Measurements from ENCODE around the gene AGBL1. TPM values are rescaled to one million over a fixed set of nuclear protein-coding genes. Genes with fewer than 3 reads are reported as not detected.

The AGBL1 gene
- polyA plus RNA-seq, 1 donor from 2014 or later: not detected

DNA sequence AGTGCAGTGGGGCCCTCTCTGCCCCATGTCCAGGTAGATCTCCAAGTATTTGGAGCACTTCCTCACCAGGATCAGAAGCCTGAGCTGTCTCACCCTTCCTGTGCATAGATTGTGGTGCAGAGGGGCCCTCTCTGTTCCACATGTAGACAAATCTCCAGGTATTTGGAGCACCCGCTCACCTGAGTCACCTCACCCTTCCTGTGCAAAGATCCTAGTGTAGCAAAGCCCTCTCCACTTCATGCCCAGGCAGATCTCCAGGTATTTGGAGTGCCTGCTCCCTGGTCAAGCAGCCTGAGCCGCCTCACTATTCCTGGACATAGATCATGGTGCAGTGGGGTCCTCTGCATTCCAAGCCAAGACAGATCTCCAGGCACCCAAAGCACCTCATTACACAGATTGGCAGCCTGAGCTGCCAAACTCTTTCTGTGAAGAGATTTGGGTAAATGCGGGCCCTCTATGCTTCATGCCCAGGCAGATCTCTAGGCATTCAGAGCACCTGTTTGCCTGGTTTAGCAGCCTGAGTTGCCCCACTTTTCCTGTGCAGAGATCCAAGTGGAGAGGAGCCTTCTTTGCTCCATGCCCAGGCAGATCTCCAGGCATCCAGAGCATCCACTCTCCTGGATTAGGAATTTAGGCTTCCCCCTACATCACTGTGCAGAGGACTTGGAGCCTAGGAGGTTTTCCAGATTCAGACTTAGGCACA lies 249.8 kb downstream of the AGBL1 start:
- Mint-ChIP-seq H3K9me3 (peaks cover 0 to 19% (median 11%) of the 10 kb centered on the region in 3 donors), H3K4me3 (no peak overlapping the region), H3K27me3 (peaks cover 1% of the 10 kb centered on the region), H3K27ac (no peak overlapping the region), H3K4me1 (no peaks in the 10 kb centered on the region), H3K36me3 (no peaks in the 10 kb centered on the region)

DNA sequence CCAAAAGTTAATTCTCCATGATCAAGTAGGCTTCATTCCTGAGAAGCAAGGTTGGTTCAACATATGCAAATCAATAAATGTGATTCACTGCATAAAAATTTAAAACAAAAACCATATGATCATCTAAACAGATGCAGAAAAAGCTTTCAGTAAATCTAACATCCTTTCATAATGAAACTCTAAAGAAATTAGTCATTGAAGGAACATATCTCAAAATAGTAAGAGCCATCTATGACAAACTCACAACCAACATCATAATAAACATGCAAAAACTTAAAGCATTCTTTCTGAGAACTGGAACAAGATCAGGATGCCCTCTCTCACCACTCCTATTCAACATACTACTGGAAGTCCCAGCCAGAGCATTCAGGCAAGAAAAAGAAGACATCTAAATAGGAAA lies 254.1 kb downstream of the AGBL1 start:
- no peaks in the 10 kb centered on the region for H3K4me1 Mint-ChIP-seq
- H3K27ac Mint-ChIP-seq: no peak overlapping the region
- H3K27me3 Mint-ChIP-seq: no peaks in the 10 kb centered on the region
- no peaks in the 10 kb centered on the region for H3K36me3 Mint-ChIP-seq
- no peak overlapping the region for H3K4me3 Mint-ChIP-seq
- H3K9me3 Mint-ChIP-seq: peaks cover 2 to 16% (median 10%) of the 10 kb centered on the region in 3 donors

DNA sequence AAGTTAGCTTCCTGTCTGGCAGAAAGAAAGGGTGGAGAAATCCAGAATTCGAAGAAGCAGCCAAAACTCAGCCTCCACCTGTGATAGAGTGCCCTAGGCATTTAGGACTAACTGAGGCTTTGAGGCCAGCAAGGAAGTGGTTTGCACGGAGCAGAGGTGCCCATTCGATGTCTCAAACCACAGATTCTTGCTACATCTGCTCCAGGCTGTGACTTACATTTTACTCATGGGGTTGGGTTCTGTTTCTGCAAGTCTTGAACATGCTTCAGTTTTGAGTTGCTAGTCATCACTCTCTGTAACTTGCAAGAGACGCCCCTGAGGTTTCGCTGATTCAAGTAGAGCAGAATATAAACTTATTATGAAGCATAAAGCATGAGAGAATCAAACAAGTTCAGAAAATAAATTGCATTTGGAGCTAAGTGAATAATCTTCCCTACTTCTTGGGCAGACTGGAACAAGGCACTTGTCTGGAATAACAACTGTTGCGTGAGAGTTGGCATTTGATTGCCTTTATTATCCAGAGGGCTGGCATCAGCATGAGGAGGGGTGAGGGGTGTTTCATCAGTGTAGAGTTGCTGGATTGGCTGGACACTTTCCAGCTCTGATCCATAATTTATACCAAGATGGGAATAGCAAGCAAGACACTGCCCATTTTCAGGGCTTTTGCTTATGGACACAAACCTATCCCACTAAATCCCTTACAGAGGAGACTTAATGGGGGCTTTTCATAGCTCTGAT lies 256.5 kb downstream of the AGBL1 start:
- Mint-ChIP-seq H3K36me3 (no peaks in the 10 kb centered on the region), H3K4me3 (no peak overlapping the region), H3K27ac (no peak overlapping the region), H3K27me3 (no peaks in the 10 kb centered on the region), H3K9me3 (peaks cover 2 to 19% (median 8%) of the 10 kb centered on the region in 3 donors), H3K4me1 (no peaks in the 10 kb centered on the region)

DNA sequence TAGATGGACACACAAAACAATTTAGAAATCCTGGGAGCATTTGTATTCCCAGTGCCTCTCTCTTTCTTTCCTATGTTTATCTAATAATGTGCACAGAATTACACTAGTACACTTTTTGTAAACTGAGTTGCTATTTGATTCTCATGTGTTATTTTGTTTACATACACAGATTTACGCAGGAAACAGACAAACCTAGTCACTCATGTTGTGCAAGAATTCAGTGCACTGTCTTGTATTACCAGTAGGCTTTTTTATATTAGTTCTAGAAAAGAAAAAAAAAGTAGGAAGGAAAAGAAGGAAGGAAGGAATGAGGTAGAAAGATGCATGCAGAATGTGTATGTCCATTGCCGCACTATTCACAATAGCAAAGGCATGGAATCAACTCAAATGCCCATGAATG lies 257.4 kb downstream of the AGBL1 start:
- Mint-ChIP-seq H3K9me3 (peaks cover 2 to 12% (median 8%) of the 10 kb centered on the region in 3 donors), H3K4me3 (no peak overlapping the region), H3K36me3 (no peaks in the 10 kb centered on the region), H3K27me3 (no peaks in the 10 kb centered on the region), H3K4me1 (no peaks in the 10 kb centered on the region), H3K27ac (no peak overlapping the region)

DNA sequence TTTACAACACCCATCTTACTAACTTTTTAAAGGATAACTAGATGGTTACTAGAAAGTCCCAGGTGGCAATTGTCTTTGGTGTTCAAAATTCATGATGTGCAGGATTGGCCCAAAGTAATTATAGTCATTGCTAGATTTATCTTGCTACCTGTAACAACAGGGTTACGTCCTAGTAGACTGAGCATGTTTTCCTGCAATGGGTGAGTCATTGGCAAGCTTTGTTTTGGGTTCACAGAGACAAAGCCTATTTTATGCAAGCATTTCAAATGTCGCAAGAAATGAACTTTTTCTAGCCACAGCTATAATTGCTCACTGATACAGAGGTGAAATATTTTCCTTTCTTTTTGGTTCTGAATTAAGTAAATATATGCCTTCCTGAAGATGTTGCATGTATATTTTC lies 267.6 kb downstream of the AGBL1 start:
- Mint-ChIP-seq H3K4me1 (no peaks in the 10 kb centered on the region), H3K27ac (no peak overlapping the region), H3K27me3 (no peaks in the 10 kb centered on the region), H3K4me3 (no peak overlapping the region), H3K9me3 (peaks cover 0 to 5% (median 2%) of the 10 kb centered on the region in 3 donors), H3K36me3 (no peaks in the 10 kb centered on the region)

DNA sequence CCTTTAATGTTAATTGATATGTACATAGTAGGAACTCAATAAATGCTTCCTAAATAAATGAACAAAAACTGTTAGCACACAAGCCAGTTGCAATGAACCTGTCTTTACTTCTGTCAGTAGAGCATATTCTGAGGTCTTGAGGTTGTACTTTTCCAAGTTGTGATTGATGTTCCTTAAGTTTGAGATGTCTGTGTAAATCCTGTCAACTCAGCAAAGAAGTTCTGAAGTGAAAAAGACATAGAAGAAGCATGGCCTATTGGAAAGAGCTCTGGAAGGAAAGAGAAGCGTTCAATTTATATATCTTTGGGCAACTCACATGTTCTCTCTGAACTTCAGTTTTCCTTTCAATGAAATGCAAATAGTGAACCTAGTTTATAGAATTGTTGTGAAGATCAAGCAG lies 269.9 kb downstream of the AGBL1 start:
- H3K9me3 Mint-ChIP-seq: peaks cover 2 to 5% (median 2%) of the 10 kb centered on the region in 3 donors
- no peaks in the 10 kb centered on the region for H3K27me3 Mint-ChIP-seq
- H3K4me3 Mint-ChIP-seq: no peak overlapping the region
- H3K4me1 Mint-ChIP-seq: no peaks in the 10 kb centered on the region
- H3K27ac Mint-ChIP-seq: no peak overlapping the region
- H3K36me3 Mint-ChIP-seq: no peaks in the 10 kb centered on the region

DNA sequence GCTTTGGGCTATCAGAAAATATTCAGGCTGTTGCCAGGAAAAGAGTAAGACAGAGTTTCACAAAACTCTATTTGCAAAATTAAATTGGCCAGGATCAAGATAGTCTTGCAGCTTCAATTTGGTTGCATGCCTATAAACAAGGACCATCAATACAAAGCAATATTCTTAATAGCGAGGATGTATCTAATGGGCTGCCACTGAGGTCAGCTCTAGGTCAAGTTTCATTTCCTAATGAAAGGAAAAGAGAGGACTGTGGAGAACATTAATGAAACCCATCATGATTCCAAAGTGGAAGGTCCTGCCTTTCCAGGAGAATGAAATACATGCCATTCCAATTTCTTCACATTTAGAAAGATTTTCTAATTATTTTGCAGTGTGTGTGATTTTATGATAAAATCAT lies 273.5 kb downstream of the AGBL1 start:
- Mint-ChIP-seq H3K4me1 (no peaks in the 10 kb centered on the region), H3K9me3 (peaks cover 0 to 10% (median 3%) of the 10 kb centered on the region in 3 donors), H3K27me3 (no peaks in the 10 kb centered on the region), H3K27ac (no peak overlapping the region), H3K36me3 (no peaks in the 10 kb centered on the region), H3K4me3 (no peak overlapping the region)

DNA sequence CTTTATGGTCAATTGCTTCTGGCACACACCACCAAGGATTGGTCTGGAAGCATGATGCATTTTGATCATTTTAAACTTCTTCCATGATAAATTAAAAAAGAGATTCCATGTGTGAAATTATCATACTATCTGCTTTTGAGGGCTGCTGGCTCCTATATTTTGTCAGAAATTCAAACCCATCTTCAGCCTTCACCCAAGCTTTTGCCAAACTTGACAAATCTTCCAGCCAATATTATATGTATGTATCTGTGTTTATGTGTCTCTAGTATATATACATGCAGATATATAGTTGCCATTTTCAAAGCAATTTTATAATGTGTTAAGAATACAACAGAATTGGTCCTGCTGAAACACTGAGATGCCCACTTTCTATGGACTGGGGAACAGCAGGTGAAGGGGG lies 275.7 kb downstream of the AGBL1 start:
- Mint-ChIP-seq H3K36me3 (no peaks in the 10 kb centered on the region), H3K27ac (no peak overlapping the region), H3K27me3 (no peaks in the 10 kb centered on the region), H3K9me3 (peaks cover 0 to 5% (median 3%) of the 10 kb centered on the region in 3 donors), H3K4me3 (no peak overlapping the region), H3K4me1 (no peaks in the 10 kb centered on the region)

DNA sequence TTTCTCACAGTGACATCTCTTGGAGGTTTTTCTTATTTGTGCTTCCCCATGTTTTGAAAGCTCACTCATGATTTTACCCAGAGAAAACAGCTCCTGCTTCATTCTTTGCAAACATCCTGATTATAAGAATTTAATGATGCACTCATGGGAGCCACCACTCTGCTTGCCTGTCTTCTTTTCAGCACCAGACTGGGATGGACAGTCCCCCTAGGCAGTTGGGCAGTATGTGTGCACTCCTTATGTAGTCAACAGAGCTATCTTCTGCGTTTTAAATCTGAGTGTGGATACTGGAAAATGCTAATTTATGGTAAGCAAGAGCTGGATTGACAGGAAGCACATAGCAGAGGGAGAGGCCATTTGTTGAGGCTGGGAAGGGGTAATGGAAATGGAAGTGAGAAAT lies 276.1 kb downstream of the AGBL1 start:
- Mint-ChIP-seq H3K4me3 (no peak overlapping the region), H3K27ac (peak overlapping the region in 1 of 3 donors; percentile 58), H3K9me3 (peaks cover 0 to 5% (median 3%) of the 10 kb centered on the region in 3 donors), H3K36me3 (no peaks in the 10 kb centered on the region), H3K27me3 (no peaks in the 10 kb centered on the region), H3K4me1 (no peaks in the 10 kb centered on the region)

DNA sequence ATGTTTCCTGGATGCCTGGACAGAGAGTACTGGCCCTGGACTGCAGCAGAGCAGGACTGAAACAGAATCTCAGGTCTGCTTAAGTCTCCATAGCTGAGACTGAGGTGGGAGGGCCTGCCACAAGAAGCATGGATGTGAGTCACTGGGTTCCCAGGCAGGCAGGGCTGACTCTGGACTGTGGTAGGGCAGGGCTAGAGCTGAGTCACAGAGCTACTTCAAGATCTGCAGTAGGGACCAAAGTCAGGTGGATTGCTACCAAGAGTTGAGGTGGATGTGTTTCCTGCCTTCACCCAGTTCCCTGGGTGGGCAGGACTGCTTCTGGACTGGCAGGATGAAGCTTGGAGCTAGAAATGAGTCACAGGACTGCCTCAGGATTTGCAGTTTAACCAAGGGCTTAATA lies 282.9 kb downstream of the AGBL1 start:
- Mint-ChIP-seq H3K36me3 (no peaks in the 10 kb centered on the region), H3K4me1 (no peaks in the 10 kb centered on the region), H3K4me3 (no peak overlapping the region), H3K9me3 (peaks cover 4 to 15% (median 5%) of the 10 kb centered on the region in 3 donors), H3K27ac (no peak overlapping the region), H3K27me3 (no peaks in the 10 kb centered on the region)

DNA sequence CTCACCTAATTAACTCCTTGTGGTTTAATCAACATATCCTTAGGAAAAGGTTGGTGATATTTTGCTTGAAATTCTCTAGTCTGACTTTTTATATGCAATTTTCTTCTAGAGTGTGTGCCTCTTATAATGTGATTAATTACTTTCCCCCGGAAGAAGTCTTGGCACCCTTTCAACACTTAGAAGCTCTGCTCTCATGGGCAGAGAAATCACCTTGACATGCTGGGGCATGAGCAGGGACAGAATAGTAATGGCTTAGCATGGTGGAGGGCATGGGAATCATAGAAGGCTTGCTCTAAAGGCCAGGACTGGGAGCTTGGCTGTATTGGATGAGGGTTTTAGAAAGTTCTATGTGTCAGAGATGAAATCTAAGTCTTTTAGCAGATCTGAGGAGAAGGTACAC lies 293.5 kb downstream of the AGBL1 start:
- Mint-ChIP-seq H3K4me3 (no peak overlapping the region), H3K27ac (no peak overlapping the region), H3K36me3 (no peaks in the 10 kb centered on the region), H3K27me3 (no peaks in the 10 kb centered on the region), H3K9me3 (peaks cover 4 to 32% (median 12%) of the 10 kb centered on the region in 3 donors), H3K4me1 (no peaks in the 10 kb centered on the region)

DNA sequence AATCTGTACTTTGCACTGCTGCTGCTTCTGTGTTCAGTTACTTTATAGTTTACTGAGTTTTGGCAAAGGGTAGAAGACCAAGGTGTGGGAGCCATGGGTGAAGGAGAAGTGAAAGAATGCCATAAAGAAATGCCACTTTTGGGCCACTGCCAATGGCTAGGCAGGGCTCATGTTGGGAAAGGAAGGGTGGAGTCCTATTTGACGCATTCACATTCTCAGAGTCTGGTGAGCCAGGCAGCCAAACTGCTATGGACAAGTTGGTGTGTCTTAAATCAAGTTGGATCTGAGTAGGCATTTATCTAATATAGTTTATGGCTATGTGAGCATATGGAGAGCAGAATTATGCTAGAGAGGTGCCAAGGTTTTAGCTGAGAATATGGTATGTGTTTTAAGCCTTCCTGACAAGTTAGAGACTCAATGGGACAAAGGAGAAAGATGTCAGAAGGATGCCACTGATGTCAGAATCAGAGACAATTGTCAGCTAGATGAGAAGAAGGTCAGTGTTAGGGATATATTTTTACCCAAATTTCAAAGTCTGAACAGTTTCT lies 296.1 kb downstream of the AGBL1 start:
- H3K36me3 Mint-ChIP-seq: no peaks in the 10 kb centered on the region
- H3K4me1 Mint-ChIP-seq: no peaks in the 10 kb centered on the region
- H3K27me3 Mint-ChIP-seq: no peaks in the 10 kb centered on the region
- peaks cover 2 to 20% (median 10%) of the 10 kb centered on the region in 3 donors for H3K9me3 Mint-ChIP-seq
- H3K4me3 Mint-ChIP-seq: no peak overlapping the region
- H3K27ac Mint-ChIP-seq: peak overlapping the region in 1 of 3 donors; percentile 33

DNA sequence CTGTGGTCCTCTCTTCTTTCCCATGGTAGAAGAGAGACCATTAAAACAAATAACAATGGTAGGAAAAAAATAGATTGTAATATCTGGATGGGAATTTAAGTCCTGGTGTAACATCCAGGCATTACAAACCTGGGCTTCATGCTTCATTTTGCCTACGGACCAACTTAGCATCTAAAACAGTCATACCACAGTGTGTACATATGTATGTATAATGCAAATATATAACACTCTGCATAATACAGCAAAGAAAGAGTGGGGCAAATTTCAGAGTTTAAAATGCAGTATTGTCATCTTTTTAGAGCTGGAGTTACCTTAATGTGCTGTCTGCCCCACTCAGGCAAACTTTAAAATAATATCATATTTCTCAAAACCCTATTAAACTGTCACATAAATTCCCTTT lies 298.2 kb downstream of the AGBL1 start:
- Mint-ChIP-seq H3K4me3 (no peak overlapping the region), H3K9me3 (peaks cover 2 to 15% (median 5%) of the 10 kb centered on the region in 3 donors), H3K27ac (no peak overlapping the region), H3K36me3 (no peaks in the 10 kb centered on the region), H3K27me3 (no peaks in the 10 kb centered on the region), H3K4me1 (no peaks in the 10 kb centered on the region)

DNA sequence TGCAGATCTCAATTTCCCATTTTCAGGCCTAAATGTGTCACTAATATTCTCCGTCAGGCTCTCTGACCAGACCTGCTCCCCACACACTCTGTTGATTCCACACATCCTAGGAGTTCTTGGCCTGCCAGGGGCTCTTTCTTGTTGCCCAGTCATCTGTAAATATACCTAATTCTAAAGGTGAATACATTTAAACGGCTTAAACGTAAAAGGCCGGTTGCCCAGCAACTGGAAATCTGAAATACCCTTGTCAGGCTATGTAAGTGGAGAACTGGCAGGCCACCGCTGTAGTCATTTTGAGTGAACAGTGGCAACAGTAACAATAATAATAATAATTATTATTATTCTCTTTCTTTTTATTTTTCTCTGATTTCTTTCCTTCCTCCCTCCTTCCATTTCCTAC lies 302.7 kb downstream of the AGBL1 start:
- H3K27me3 Mint-ChIP-seq: no peaks in the 10 kb centered on the region
- H3K9me3 Mint-ChIP-seq: peaks cover 0 to 2% (median 0%) of the 10 kb centered on the region in 3 donors
- H3K4me3 Mint-ChIP-seq: no peak overlapping the region
- no peaks in the 10 kb centered on the region for H3K4me1 Mint-ChIP-seq
- H3K36me3 Mint-ChIP-seq: no peaks in the 10 kb centered on the region
- H3K27ac Mint-ChIP-seq: no peak overlapping the region

DNA sequence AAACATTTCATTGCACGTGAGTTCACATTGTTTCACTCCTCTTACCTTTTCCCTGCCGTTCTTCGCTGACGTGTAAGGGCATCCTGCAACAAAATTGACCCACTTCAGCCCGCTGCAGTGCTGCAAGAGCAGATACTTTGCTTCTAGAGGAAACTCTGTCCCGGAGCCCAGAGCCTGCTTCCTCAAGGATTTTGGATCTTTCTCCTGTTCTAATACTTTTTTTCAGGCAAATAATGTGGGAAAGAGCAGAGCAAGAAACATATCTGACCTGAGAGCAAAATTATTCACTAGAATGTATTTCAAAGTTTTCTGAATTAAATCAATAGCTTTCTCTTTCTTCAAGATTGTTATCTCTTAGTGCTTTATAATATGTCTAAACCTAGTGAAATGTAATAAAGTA lies 303.9 kb downstream of the AGBL1 start:
- Mint-ChIP-seq H3K36me3 (no peaks in the 10 kb centered on the region), H3K27me3 (no peaks in the 10 kb centered on the region), H3K4me3 (no peak overlapping the region), H3K27ac (no peak overlapping the region), H3K4me1 (no peaks in the 10 kb centered on the region), H3K9me3 (no peaks in the 10 kb centered on the region)

All from IgD-negative memory B cell (primary cell).